ENCODE measurements around the gene JSRP1. TPM values are rescaled to one million over a fixed set of nuclear protein-coding genes. Genes with fewer than 3 reads are reported as not detected.

The JSRP1 gene
- total and polyA plus RNA-seq, 10 of the 15 experiments (the other 5 are each of a cell fraction or from before 2014, with no cell fraction given), result 0.41 to 0.91 (median 0.49) TPM; not detected in 7

GRCh38 chr19:2207008-2207407 is 49.2 kb downstream of the JSRP1 start:
- in situ Hi-C loops (cut with MboI), result no loop called here
- no peak overlapping the region for H2AFZ ChIP-seq (ENCODE audit: control insufficient read depth, low read depth, low read length)
- H4K20me1 ChIP-seq (ENCODE audit: control insufficient read depth, insufficient read depth), result no peaks in the 10 kb centered on the region
- H3K79me2 ChIP-seq (ENCODE audit: control insufficient read depth, insufficient read depth, low read length), result no peaks in the 10 kb centered on the region
- 98% methylated on average over 15 of the region's 15 CpGs for WGBS (ENCODE audit: insufficient coverage, insufficient replicate concordance, low lambda C conversion rate, missing lambda C conversion rate)
- CTCF ChIA-PET, result no interaction called here
- no peak overlapping the region for H3K4me3 ChIP-seq
- no peaks in the 10 kb centered on the region for H3K4me1 ChIP-seq (ENCODE audit: control insufficient read depth, insufficient read depth, low read length)
- H3K9ac ChIP-seq (ENCODE audit: control insufficient read depth, insufficient read depth, low read length), result no peak overlapping the region
- SMC1A ChIA-PET (ENCODE audit: uncharacterized antibody, unreplicated experiment), result no interaction called here
- POLR2A ChIA-PET, result no interaction called here
- FAIRE-seq (no peak), DNase-seq (ENCODE audit: low read depth, low spot score) (no peak), ATAC-seq (no peak)
- H3K9me3 ChIP-seq (replicated peaks; ENCODE audit: control insufficient read depth, insufficient read depth, low read length), result no peaks in the 10 kb centered on the region
- intact Hi-C loops (cut with micrococcal nuclease; ENCODE audit: unreplicated experiment), result no loop called here
- no TSS peak for BruUV-seq (replicated peaks)
- H3K27me3 ChIP-seq (replicated peaks in 1 of 2; ENCODE audit: control insufficient read depth in 2 of 2, insufficient read depth in 2 of 2, low read length in 1 of 2), result no peaks in the 10 kb centered on the region
- H3K36me3 ChIP-seq (ENCODE audit: control insufficient read depth in 2 of 2, insufficient read depth in 2 of 2, low read length in 1 of 2), result peaks cover 19 to 61% of the 10 kb centered on the region in 2 experiments; a peak in 3 of 4 replicates
- H3K4me2 ChIP-seq (ENCODE audit: control insufficient read depth, insufficient read depth), result no peak overlapping the region
- TF ChIP-seq POLR2AphosphoS5 (IDR thresholded peaks at IDR 0.05; ENCODE audit: low read length) (peak; percentile 26; the same call in 1 of the 2 replicates), SMAD1 (IDR thresholded peaks at IDR 0.05; ENCODE audit: low read depth, partially characterized antibody) (no peak)
- H3K27ac ChIP-seq (ENCODE audit: control insufficient read depth, insufficient read depth), result no peak overlapping the region
- RAD21 ChIA-PET (ENCODE audit: unreplicated experiment), result no interaction called here

DNA sequence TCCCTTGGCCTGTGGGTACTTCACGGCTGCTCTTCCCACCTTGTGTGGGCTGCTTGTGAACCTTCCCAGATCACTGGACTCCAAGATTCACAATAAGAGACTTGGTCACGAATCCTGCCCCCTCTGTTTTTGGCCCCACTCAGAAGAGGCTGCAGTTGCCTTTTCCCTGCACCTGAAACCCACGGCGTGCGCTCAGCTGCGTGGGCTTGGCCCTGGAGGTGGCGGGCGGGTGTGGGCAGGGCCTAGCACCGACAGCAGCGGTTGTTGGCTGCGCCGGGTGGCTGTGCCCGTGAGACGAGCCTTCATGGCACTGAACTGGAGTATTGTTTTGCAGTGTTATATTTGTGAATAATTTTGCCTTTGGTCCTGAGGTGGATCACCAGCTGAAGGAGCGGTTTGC is 53.9 kb downstream of the JSRP1 start:
- no peak overlapping the region for H3K4me2 ChIP-seq (ENCODE audit: control insufficient read depth, insufficient read depth)
- RAD21 ChIA-PET (ENCODE audit: unreplicated experiment), result no interaction called here
- H3K79me2 ChIP-seq (ENCODE audit: control insufficient read depth, insufficient read depth, low read length), result peaks cover 3% of the 10 kb centered on the region; the same call in 1 of the 2 replicates
- no peak for TF ChIP-seq TCF7 (IDR thresholded peaks at IDR 0.05; ENCODE audit: borderline replicate concordance)
- ATAC-seq, result no peak
- BruUV-seq (replicated peaks), result no TSS peak
- no peaks in the 10 kb centered on the region for H3K4me1 ChIP-seq (ENCODE audit: control insufficient read depth, insufficient read depth, low read length)
- SMC1A ChIA-PET (ENCODE audit: uncharacterized antibody, unreplicated experiment), result interaction anchor here (0.7 kb wide), 1 partner anchor 45 kb away, joined by 3 read pairs; no protein-coding TSS in a partner anchor
- POLR2A ChIA-PET, result no interaction called here
- no peak overlapping the region for H2AFZ ChIP-seq (ENCODE audit: control insufficient read depth, low read depth, low read length)
- CTCF ChIA-PET, result interaction anchor here (0.5 to 1.2 kb wide), 2 partner anchors 19 to 31 kb away, joined by 3 to 4 read pairs; no protein-coding TSS in a partner anchor
- no peak overlapping the region for H3K27ac ChIP-seq (ENCODE audit: control insufficient read depth, insufficient read depth)
- WGBS (ENCODE audit: insufficient coverage, insufficient replicate concordance, low lambda C conversion rate, missing lambda C conversion rate), result 94% methylated on average over 15 of the region's 15 CpGs
- H3K27me3 ChIP-seq (replicated peaks in 1 of 2; ENCODE audit: control insufficient read depth in 2 of 2, insufficient read depth in 2 of 2, low read length in 1 of 2), result no peaks in the 10 kb centered on the region
- no peak for DNase-seq (ENCODE audit: low read depth, low spot score)
- intact Hi-C loops (cut with micrococcal nuclease; ENCODE audit: unreplicated experiment) (no loop called here), in situ Hi-C loops (cut with MboI) (no loop called here)
- 0 out of 2 replicates have a peak, but pooled peaks cover 2% of the 10 kb centered on the region for H4K20me1 ChIP-seq (ENCODE audit: control insufficient read depth, insufficient read depth)
- no peak for FAIRE-seq
- no peak overlapping the region for H3K4me3 ChIP-seq
- H3K9ac ChIP-seq (ENCODE audit: control insufficient read depth, insufficient read depth, low read length), result no peak overlapping the region
- peaks cover 7 to 52% of the 10 kb centered on the region in 2 experiments; a peak in 3 of 4 replicates for H3K36me3 ChIP-seq (ENCODE audit: control insufficient read depth in 2 of 2, insufficient read depth in 2 of 2, low read length in 1 of 2)
- H3K9me3 ChIP-seq (replicated peaks; ENCODE audit: control insufficient read depth, insufficient read depth, low read length), result no peaks in the 10 kb centered on the region

MicroRNA genes within 50 kb of the gene (microRNA counts, 767-probe panel; counts per million panel counts)
- 55.3 counts per million for microRNA hsa-miR-1227

Small RNA genes within 50 kb of the gene (microRNA-seq; reads per million reads assigned to microRNA genes)
- gene MIR1227 (5.8 reads per million, percentile 33 among the genes with 10 or more reads in this experiment), gene MIR4321 (not detected)

Small RNA genes within 50 kb of the gene (small RNA-seq; reads per million reads assigned to genes)
- not detected for gene MIR1227

Other genes starting within 250 kb of the JSRP1 start
Only the 7 nearest of the 17 such genes appear.
- 131 and 133 TPM in 2 replicates for gene PLEKHJ1, start 20.1 kb downstream of the JSRP1 start, total RNA-seq (2014; rRNA removed)
- gene PLEKHJ1, start 20.1 kb downstream of the JSRP1 start, total RNA-seq (2014; rRNA removed; fragmentation: Illumina TruSeq; extraction: Trizol), result 42.8 and 49.7 TPM in 2 replicates
- gene PLEKHJ1, start 20.1 kb downstream of the JSRP1 start, total RNA-seq (2021), result 92.9 and 98.0 TPM in 2 replicates
- 27.7 and 52.0 TPM in 2 replicates for gene PLEKHJ1, start 20.1 kb downstream of the JSRP1 start, polyA plus RNA-seq (2011; rRNA removed)
- gene PLEKHJ1, start 20.1 kb downstream of the JSRP1 start, polyA plus RNA-seq (2014; fragmentation: Illumina TruSeq; extraction: Trizol), result 13.8 and 32.4 TPM in 2 replicates
- 1 to 10 TPM; 1.3 to 6.9 TPM for gene PLEKHJ1, start 20.1 kb downstream of the JSRP1 start, polyA plus RNA-seq (2014; fragmentation: Nextera tagmentation; extraction: Ambion mirVana)
- gene PLEKHJ1, start 20.1 kb downstream of the JSRP1 start, polyA plus RNA-seq (2014; rRNA removed), result 133 and 158 TPM in 2 replicates
- gene PLEKHJ1, start 20.1 kb downstream of the JSRP1 start, polyA plus RNA-seq (2016; fragmentation: Nextera tagmentation; extraction: Ambion mirVana), result 100 to 1,000 TPM; 119 to 125 TPM
- 41.5 and 49.3 TPM in 2 replicates for gene SF3A2, start 19.6 kb downstream of the JSRP1 start, total RNA-seq (2014; rRNA removed)
- gene SF3A2, start 19.6 kb downstream of the JSRP1 start, total RNA-seq (2014; rRNA removed; fragmentation: Illumina TruSeq; extraction: Trizol), result 12.3 and 15.6 TPM in 2 replicates
- gene SF3A2, start 19.6 kb downstream of the JSRP1 start, total RNA-seq (2021), result 132 and 143 TPM in 2 replicates
- gene SF3A2, start 19.6 kb downstream of the JSRP1 start, polyA plus RNA-seq (2011; rRNA removed), result 3.3 and 5.4 TPM in 2 replicates
- 2.4 and 26.9 TPM in 2 replicates for gene SF3A2, start 19.6 kb downstream of the JSRP1 start, polyA plus RNA-seq (2014; fragmentation: Illumina TruSeq; extraction: Trizol)
- gene SF3A2, start 19.6 kb downstream of the JSRP1 start, polyA plus RNA-seq (2014; fragmentation: Nextera tagmentation; extraction: Ambion mirVana), result under 1 TPM; 0.33 to 0.55 TPM
- 36.2 and 61.3 TPM in 2 replicates for gene SF3A2, start 19.6 kb downstream of the JSRP1 start, polyA plus RNA-seq (2014; rRNA removed)
- gene SF3A2, start 19.6 kb downstream of the JSRP1 start, polyA plus RNA-seq (2016; fragmentation: Nextera tagmentation; extraction: Ambion mirVana), result 10 to 100 TPM; 34.4 to 39.7 TPM
- gene AMH, start 7.1 kb downstream of the JSRP1 start, total RNA-seq (2014; rRNA removed), result 1.4 and 1.7 TPM in 2 replicates
- gene AMH, start 7.1 kb downstream of the JSRP1 start, total RNA-seq (2014; rRNA removed; fragmentation: Illumina TruSeq; extraction: Trizol), result 0.18 TPM in 1 of 2 replicates, not detected in the other
- 2.1 and 3.5 TPM in 2 replicates for gene AMH, start 7.1 kb downstream of the JSRP1 start, total RNA-seq (2021)
- gene AMH, start 7.1 kb downstream of the JSRP1 start, polyA plus RNA-seq (2011; rRNA removed), result 0.20 and 0.22 TPM in 2 replicates
- gene AMH, start 7.1 kb downstream of the JSRP1 start, polyA plus RNA-seq (2014; fragmentation: Illumina TruSeq; extraction: Trizol), result not detected in 2 replicates
- not detected for gene AMH, start 7.1 kb downstream of the JSRP1 start, polyA plus RNA-seq (2014; fragmentation: Nextera tagmentation; extraction: Ambion mirVana)
- 2.6 TPM in 2 replicates for gene AMH, start 7.1 kb downstream of the JSRP1 start, polyA plus RNA-seq (2014; rRNA removed)
- gene AMH, start 7.1 kb downstream of the JSRP1 start, polyA plus RNA-seq (2016; fragmentation: Nextera tagmentation; extraction: Ambion mirVana), result under 1 TPM in 1 of 2 experiments, not detected in 1; 0.17 TPM
- not detected in 2 replicates for gene PEAK3, start 25.8 kb upstream of the JSRP1 start, total RNA-seq (2014; rRNA removed)
- gene PEAK3, start 25.8 kb upstream of the JSRP1 start, total RNA-seq (2014; rRNA removed; fragmentation: Illumina TruSeq; extraction: Trizol), result not detected in 2 replicates
- gene PEAK3, start 25.8 kb upstream of the JSRP1 start, total RNA-seq (2021), result 0.10 and 0.13 TPM in 2 replicates
- gene PEAK3, start 25.8 kb upstream of the JSRP1 start, polyA plus RNA-seq (2011; rRNA removed), result 0.03 TPM in 1 of 2 replicates, not detected in the other
- not detected in 2 replicates for gene PEAK3, start 25.8 kb upstream of the JSRP1 start, polyA plus RNA-seq (2014; fragmentation: Illumina TruSeq; extraction: Trizol)
- gene PEAK3, start 25.8 kb upstream of the JSRP1 start, polyA plus RNA-seq (2014; fragmentation: Nextera tagmentation; extraction: Ambion mirVana), result not detected
- gene PEAK3, start 25.8 kb upstream of the JSRP1 start, polyA plus RNA-seq (2014; rRNA removed), result not detected in 2 replicates
- under 1 TPM in 1 of 2 experiments, not detected in 1; 0.05 TPM for gene PEAK3, start 25.8 kb upstream of the JSRP1 start, polyA plus RNA-seq (2016; fragmentation: Nextera tagmentation; extraction: Ambion mirVana)
- gene LINGO3, start 51.7 kb upstream of the JSRP1 start, total RNA-seq (2014; rRNA removed), result 0.22 and 0.40 TPM in 2 replicates
- gene LINGO3, start 51.7 kb upstream of the JSRP1 start, total RNA-seq (2014; rRNA removed; fragmentation: Illumina TruSeq; extraction: Trizol), result 0.09 TPM in 1 of 2 replicates, not detected in the other
- gene LINGO3, start 51.7 kb upstream of the JSRP1 start, total RNA-seq (2021), result 0.27 and 0.33 TPM in 2 replicates
- gene LINGO3, start 51.7 kb upstream of the JSRP1 start, polyA plus RNA-seq (2011; rRNA removed), result not detected in 2 replicates
- gene LINGO3, start 51.7 kb upstream of the JSRP1 start, polyA plus RNA-seq (2014; fragmentation: Illumina TruSeq; extraction: Trizol), result not detected in 2 replicates
- gene LINGO3, start 51.7 kb upstream of the JSRP1 start, polyA plus RNA-seq (2014; fragmentation: Nextera tagmentation; extraction: Ambion mirVana), result not detected
- 0.05 and 0.09 TPM in 2 replicates for gene LINGO3, start 51.7 kb upstream of the JSRP1 start, polyA plus RNA-seq (2014; rRNA removed)
- gene LINGO3, start 51.7 kb upstream of the JSRP1 start, polyA plus RNA-seq (2016; fragmentation: Nextera tagmentation; extraction: Ambion mirVana), result 1 to 10 TPM; 1.2 to 2.0 TPM
- 253 and 300 TPM in 2 replicates for gene LSM7, start 72.2 kb upstream of the JSRP1 start, total RNA-seq (2014; rRNA removed)
- 138 and 148 TPM in 2 replicates for gene LSM7, start 72.2 kb upstream of the JSRP1 start, total RNA-seq (2014; rRNA removed; fragmentation: Illumina TruSeq; extraction: Trizol)
- gene LSM7, start 72.2 kb upstream of the JSRP1 start, total RNA-seq (2021), result 205 and 211 TPM in 2 replicates
- 193 and 274 TPM in 2 replicates for gene LSM7, start 72.2 kb upstream of the JSRP1 start, polyA plus RNA-seq (2011; rRNA removed)
- 34.5 and 107 TPM in 2 replicates for gene LSM7, start 72.2 kb upstream of the JSRP1 start, polyA plus RNA-seq (2014; fragmentation: Illumina TruSeq; extraction: Trizol)
- gene LSM7, start 72.2 kb upstream of the JSRP1 start, polyA plus RNA-seq (2014; fragmentation: Nextera tagmentation; extraction: Ambion mirVana), result 100 to 1,000 TPM in 1 of 2 experiments, 10 to 100 TPM in 1; 24.4 to 108 TPM
- 424 and 461 TPM in 2 replicates for gene LSM7, start 72.2 kb upstream of the JSRP1 start, polyA plus RNA-seq (2014; rRNA removed)
- 100 to 1,000 TPM; 230 to 273 TPM for gene LSM7, start 72.2 kb upstream of the JSRP1 start, polyA plus RNA-seq (2016; fragmentation: Nextera tagmentation; extraction: Ambion mirVana)
- gene SPPL2B, start 72.3 kb upstream of the JSRP1 start, total RNA-seq (2014; rRNA removed), result 19.2 and 26.0 TPM in 2 replicates
- 6.4 and 7.8 TPM in 2 replicates for gene SPPL2B, start 72.3 kb upstream of the JSRP1 start, total RNA-seq (2014; rRNA removed; fragmentation: Illumina TruSeq; extraction: Trizol)
- 47.6 and 56.5 TPM in 2 replicates for gene SPPL2B, start 72.3 kb upstream of the JSRP1 start, total RNA-seq (2021)
- 7.6 and 10.6 TPM in 2 replicates for gene SPPL2B, start 72.3 kb upstream of the JSRP1 start, polyA plus RNA-seq (2011; rRNA removed)
- gene SPPL2B, start 72.3 kb upstream of the JSRP1 start, polyA plus RNA-seq (2014; fragmentation: Illumina TruSeq; extraction: Trizol), result 2.1 and 5.0 TPM in 2 replicates
- gene SPPL2B, start 72.3 kb upstream of the JSRP1 start, polyA plus RNA-seq (2014; fragmentation: Nextera tagmentation; extraction: Ambion mirVana), result under 1 TPM; 0.29 to 0.40 TPM
- 55.5 and 65.7 TPM in 2 replicates for gene SPPL2B, start 72.3 kb upstream of the JSRP1 start, polyA plus RNA-seq (2014; rRNA removed)
- gene SPPL2B, start 72.3 kb upstream of the JSRP1 start, polyA plus RNA-seq (2016; fragmentation: Nextera tagmentation; extraction: Ambion mirVana), result 10 to 100 TPM; 33.8 to 34.7 TPM

All from GM12878 (cell line).